NCI-H82 treated with DMSO at 0.1 percent for 48 hours (cell line): ENCODE results near the gene SNX9.
"Not testable (repeated sequence)": the region's sequence is repeated elsewhere in the genome, so short reads cannot be mapped to it uniquely, and the experiment has no call there.

ENCODE experiments used
- DNase-seq: peaks from one replicate; lab custom pipeline; 2025; ENCODE audit not compliant: unreplicated experiment; lab: John Stamatoyannopoulos, UW

SNX9 gene

GRCh38 chr6:157853902-157854502, 31.0 kb downstream of the SNX9 start:
- DNase-seq = no peak

GRCh38 chr6:157855325-157855724, 32.3 kb downstream of the SNX9 start:
- no peak for DNase-seq

- DNase-seq = not testable (repeated sequence)
Measured at GRCh38 chr6:157855804-157856203, 32.8 kb downstream of the SNX9 start.

GRCh38 chr6:157858664-157859063, 35.6 kb downstream of the SNX9 start:
- not testable (repeated sequence) for DNase-seq

- no peak for DNase-seq
Measured at GRCh38 chr6:157859775-157860504, 36.9 kb downstream of the SNX9 start.

GRCh38 chr6:157860505-157860991, 37.5 kb downstream of the SNX9 start:
- no peak for DNase-seq

GRCh38 chr6:157861184-157861583, 38.1 kb downstream of the SNX9 start:
- no peak for DNase-seq

GRCh38 chr6:157861814-157862213, 38.8 kb downstream of the SNX9 start:
- DNase-seq = no peak

GRCh38 chr6:157862706-157863105, 39.7 kb downstream of the SNX9 start:
- no peak for DNase-seq

- no peak for DNase-seq
Measured at GRCh38 chr6:157864185-157864761, 41.2 kb downstream of the SNX9 start.

GRCh38 chr6:157865249-157865648, 42.2 kb downstream of the SNX9 start:
- no peak for DNase-seq

GRCh38 chr6:157867155-157867559, 44.1 kb downstream of the SNX9 start:
- DNase-seq = no peak

GRCh38 chr6:157867981-157868380, 44.9 kb downstream of the SNX9 start:
- DNase-seq = peak; percentile 82

GRCh38 chr6:157868835-157869234, 45.8 kb downstream of the SNX9 start:
- DNase-seq = no peak

GRCh38 chr6:157869673-157870302, 46.7 kb downstream of the SNX9 start:
- DNase-seq = no peak

- no peak for DNase-seq
Measured at GRCh38 chr6:157873735-157874344, 50.8 kb downstream of the SNX9 start.

- DNase-seq = no peak
Measured at GRCh38 chr6:157877149-157877548, 54.1 kb downstream of the SNX9 start.

GRCh38 chr6:157877573-157878438, 54.8 kb downstream of the SNX9 start:
- no peak for DNase-seq

- DNase-seq = no peak
Measured at GRCh38 chr6:157879034-157879872, 56.2 kb downstream of the SNX9 start.

GRCh38 chr6:157879873-157880254, 56.8 kb downstream of the SNX9 start:
- no peak for DNase-seq
